Measurements from ENCODE around the gene MYBPC3. TPM values are rescaled to one million over a fixed set of nuclear protein-coding genes. Genes with fewer than 3 reads are reported as not detected.

The MYBPC3 gene
- total and polyA plus RNA-seq, 2 donors (not counting 3 experiments of a cell fraction or from before 2014, with no cell fraction given), result not detected

DNA sequence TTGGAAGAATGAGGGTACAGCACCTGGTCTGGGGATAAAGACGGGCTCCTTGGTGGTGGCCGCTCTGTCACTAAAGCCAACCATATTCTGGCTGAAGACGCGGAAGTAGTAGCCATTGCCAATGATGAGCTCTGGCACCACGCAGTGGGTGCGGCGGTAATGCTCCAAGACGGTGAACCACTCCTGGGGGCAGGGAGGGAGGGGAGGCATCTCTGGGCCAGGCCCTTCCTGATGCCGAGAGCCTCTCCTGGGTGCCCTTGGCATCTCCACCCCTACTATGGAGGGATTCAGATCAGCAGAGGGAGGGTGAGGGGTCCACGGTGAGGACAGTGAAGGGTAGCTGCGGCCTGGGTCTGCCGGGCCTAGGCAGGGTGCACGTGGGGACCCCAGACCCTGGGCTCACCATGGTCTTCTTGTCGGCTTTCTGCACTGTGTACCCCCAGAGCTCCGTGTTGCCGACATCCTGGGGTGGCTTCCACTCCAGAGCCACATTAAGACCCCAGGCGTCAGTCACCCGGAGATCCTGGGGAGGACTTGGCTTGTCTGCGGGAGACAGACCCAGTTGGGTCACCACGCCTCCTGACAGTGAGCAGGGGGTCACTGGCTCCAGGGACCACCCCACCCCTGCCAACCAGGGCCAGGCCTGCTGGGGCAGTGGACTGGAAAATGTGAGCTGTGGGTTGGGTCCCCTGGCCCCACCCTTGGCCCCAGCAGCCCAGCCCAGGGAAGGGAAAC, 19.5 kb downstream of the MYBPC3 start:
- Histone ChIP-seq H3K79me2 (ENCODE audit: control insufficient read depth, insufficient read depth, low read length) (no peaks in the 10 kb centered on the region), H4K20me1 (replicated peaks; ENCODE audit: control insufficient read depth, extremely low read depth, insufficient read depth, low read length) (no peaks in the 10 kb centered on the region), H3K27me3 (ENCODE audit: control insufficient read depth in 2 of 2, insufficient read depth in 2 of 2, low read length in 2 of 2) (no peaks in the 10 kb centered on the region), H3K4me1 (ENCODE audit: control insufficient read depth, extremely low read depth, insufficient read depth, low read length) (peaks cover 16% of the 10 kb centered on the region), H3K4me2 (ENCODE audit: insufficient read depth, low read length) (no peak overlapping the region), H3K36me3 (ENCODE audit: control insufficient read depth in 2 of 2, extremely low read depth in 1 of 2, insufficient read depth in 2 of 2, low read length in 2 of 2) (peaks cover 0 to 8% of the 10 kb centered on the region in 2 experiments), H3K4me3 (replicated peaks in 1 of 3; ENCODE audit: insufficient read depth in 1 of 3, low read depth in 1 of 3, low read length in 3 of 3) (no peak overlapping the region), H3K9me1 (replicated peaks; ENCODE audit: control insufficient read depth, extremely low read depth, insufficient read depth, low read length) (no peaks in the 10 kb centered on the region), H3K27ac (ENCODE audit: insufficient read depth, low read depth, low read length) (no peak overlapping the region), H3K9ac (replicated peaks; ENCODE audit: extremely low read depth, insufficient read depth, low read length) (no peak overlapping the region), H3K9me3 (replicated peaks; ENCODE audit: control insufficient read depth, insufficient read depth, low read length) (no peaks in the 10 kb centered on the region), H2AFZ (ENCODE audit: low read depth, low read length) (no peak overlapping the region)
- no TSS peak for BruUV-seq (replicated peaks)
- POLR2A ChIA-PET, result no interaction called here
- intact Hi-C loops (cut with micrococcal nuclease), result no loop called here
- dilution Hi-C loops (cut with MboI; ENCODE audit: extremely low pct_ligation_motif_present, low sequenced_read_pairs), result no loop called here
- CTCF ChIA-PET, result interaction anchor here (1.5 kb wide), 1 partner anchor 22 kb away, joined by 6 read pairs; no protein-coding TSS in a partner anchor
- DNase-seq (ENCODE audit: low read depth, low spot score), result no peak
- FAIRE-seq, result no peak
- TF ChIP-seq FOS (IDR thresholded peaks at IDR 0.05; ENCODE audit: borderline replicate concordance, insufficient read depth, low read length), result no peak
- TF ChIP-seq EZH2 (IDR thresholded peaks at IDR 0.05; ENCODE audit: borderline replicate concordance, low read depth, low read length, severe bottlenecking), result no peak
- no peak for TF ChIP-seq POLR2AphosphoS5 (IDR thresholded peaks at IDR 0.05; ENCODE audit: insufficient read depth, low read depth, low read length)
- TF ChIP-seq, protein P1, sequence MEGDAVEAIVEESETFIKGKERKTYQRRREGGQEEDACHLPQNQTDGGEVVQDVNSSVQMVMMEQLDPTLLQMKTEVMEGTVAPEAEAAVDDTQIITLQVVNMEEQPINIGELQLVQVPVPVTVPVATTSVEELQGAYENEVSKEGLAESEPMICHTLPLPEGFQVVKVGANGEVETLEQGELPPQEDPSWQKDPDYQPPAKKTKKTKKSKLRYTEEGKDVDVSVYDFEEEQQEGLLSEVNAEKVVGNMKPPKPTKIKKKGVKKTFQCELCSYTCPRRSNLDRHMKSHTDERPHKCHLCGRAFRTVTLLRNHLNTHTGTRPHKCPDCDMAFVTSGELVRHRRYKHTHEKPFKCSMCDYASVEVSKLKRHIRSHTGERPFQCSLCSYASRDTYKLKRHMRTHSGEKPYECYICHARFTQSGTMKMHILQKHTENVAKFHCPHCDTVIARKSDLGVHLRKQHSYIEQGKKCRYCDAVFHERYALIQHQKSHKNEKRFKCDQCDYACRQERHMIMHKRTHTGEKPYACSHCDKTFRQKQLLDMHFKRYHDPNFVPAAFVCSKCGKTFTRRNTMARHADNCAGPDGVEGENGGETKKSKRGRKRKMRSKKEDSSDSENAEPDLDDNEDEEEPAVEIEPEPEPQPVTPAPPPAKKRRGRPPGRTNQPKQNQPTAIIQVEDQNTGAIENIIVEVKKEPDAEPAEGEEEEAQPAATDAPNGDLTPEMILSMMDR (IDR thresholded peaks at IDR 0.05; ENCODE audit: extremely low read depth in 1 of 2, insufficient read depth in 1 of 2, low read depth in 1 of 2, low read length in 2 of 2), result no peak
- TF ChIP-seq POLR2A (IDR thresholded peaks at IDR 0.05; ENCODE audit: low read depth, low read length), result no peak

All from endothelial cell of umbilical vein (primary cell).